Cerebellar cortex (tissue), 1 donor: ENCODE results near the gene RPL29.

ENCODE experiments used
- DNase-seq: peaks from one replicate; pipeline ENCODE4 v3.0.0-alpha.2; 2015; ENCODE audit warnings: low spot score

RPL29 gene

GRCh38 chr3:51945031-51945840 lies 50.5 kb downstream of the RPL29 start:
- no peak for DNase-seq

GRCh38 chr3:51944451-51945021 lies 51.2 kb downstream of the RPL29 start:
- DNase-seq = no peak
